ENCODE measurements around the gene MSN. TPM values are rescaled to one million over a fixed set of nuclear protein-coding genes. Genes with fewer than 3 reads are reported as not detected.
A peak's percentile ranks its signal among the peaks of the same experiment; 100 is the strongest.
"Not testable (repeated sequence)": the region's sequence is repeated elsewhere in the genome, so short reads cannot be mapped to it uniquely, and the experiment has no call there.

Gene MSN
- total RNA-seq, 3 donors from 2014 or later (not counting 1 experiment from before 2014, with no cell fraction given), result 866 to 1,028 (median 919) TPM

DNA sequence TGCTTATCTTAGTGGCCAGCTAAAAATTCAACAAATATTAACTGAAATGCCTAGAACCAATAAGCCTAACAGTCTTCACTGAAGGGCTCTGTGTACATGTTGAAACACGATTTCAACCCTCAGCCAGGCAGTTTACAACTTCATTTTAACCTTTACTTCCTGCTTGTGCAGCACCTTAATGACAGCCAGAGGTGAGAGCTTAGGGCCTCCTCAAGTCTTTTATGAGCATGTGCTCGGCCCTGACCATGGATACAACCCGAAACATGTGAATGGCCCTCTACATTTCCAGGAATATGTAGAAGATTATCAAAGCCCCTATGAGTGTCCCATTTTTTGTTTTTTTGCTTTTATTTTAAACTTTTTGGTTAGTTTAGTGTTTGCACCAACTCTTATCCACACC, 88.3 kb downstream of the MSN start:
- intact Hi-C loops (cut with micrococcal nuclease), result no loop called here
- H3K27ac Mint-ChIP-seq, result peak overlapping the region in 1 of 2 donors; percentile 53
- H3K4me3 Mint-ChIP-seq, result no peak overlapping the region
- Histone ChIP-seq H3K27me3 (ENCODE audit: control insufficient read depth, insufficient read depth, low read length) (no peaks in the 10 kb centered on the region), H3K27ac (ENCODE audit: low read length) (no peak overlapping the region), H3K36me3 (ENCODE audit: control insufficient read depth, insufficient read depth, low read length) (no peaks in the 10 kb centered on the region), H3K4me1 (ENCODE audit: control insufficient read depth, insufficient read depth, low read length) (peaks cover 20% of the 10 kb centered on the region), H3K4me3 (ENCODE audit: low read length) (no peak overlapping the region), H3K9me3 (ENCODE audit: control insufficient read depth, insufficient read depth, low read length) (no peaks in the 10 kb centered on the region)
- TF ChIP-seq, protein P1, sequence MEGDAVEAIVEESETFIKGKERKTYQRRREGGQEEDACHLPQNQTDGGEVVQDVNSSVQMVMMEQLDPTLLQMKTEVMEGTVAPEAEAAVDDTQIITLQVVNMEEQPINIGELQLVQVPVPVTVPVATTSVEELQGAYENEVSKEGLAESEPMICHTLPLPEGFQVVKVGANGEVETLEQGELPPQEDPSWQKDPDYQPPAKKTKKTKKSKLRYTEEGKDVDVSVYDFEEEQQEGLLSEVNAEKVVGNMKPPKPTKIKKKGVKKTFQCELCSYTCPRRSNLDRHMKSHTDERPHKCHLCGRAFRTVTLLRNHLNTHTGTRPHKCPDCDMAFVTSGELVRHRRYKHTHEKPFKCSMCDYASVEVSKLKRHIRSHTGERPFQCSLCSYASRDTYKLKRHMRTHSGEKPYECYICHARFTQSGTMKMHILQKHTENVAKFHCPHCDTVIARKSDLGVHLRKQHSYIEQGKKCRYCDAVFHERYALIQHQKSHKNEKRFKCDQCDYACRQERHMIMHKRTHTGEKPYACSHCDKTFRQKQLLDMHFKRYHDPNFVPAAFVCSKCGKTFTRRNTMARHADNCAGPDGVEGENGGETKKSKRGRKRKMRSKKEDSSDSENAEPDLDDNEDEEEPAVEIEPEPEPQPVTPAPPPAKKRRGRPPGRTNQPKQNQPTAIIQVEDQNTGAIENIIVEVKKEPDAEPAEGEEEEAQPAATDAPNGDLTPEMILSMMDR (IDR thresholded peaks at IDR 0.05), result no peak
- WGBS (ENCODE audit: insufficient coverage), result 46% methylated on average over 3 of the region's 3 CpGs
- peaks cover 32 to 50% of the 10 kb centered on the region in 2 donors for H3K4me1 Mint-ChIP-seq
- no peaks in the 10 kb centered on the region for H3K27me3 Mint-ChIP-seq (ENCODE audit: low read depth in 2 of 2)
- no peaks in the 10 kb centered on the region for H3K9me3 Mint-ChIP-seq
- DNase-seq (peak in 1 of 2 donors; percentile 28), ATAC-seq (peak in 2 of 3 donors; percentile 40 to 44)
- H3K36me3 Mint-ChIP-seq, result no peaks in the 10 kb centered on the region

DNA sequence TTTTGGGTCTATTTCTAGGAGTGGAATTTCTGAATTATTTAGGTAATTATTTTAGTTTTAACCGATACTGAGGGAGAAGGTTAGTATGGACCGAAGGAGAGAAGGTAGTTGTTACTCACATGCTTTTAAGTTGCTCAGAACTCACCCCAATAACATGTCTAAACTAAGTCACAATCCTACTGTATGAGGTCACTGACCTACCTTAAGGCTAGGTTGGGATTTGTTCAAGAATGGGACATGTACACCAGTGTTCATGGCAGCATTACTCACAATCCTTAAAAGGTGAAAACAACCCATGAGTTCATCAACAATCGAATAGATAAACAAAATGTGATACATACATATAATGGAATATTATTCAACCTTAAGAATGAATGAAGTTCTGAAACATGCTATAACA, 90.5 kb downstream of the MSN start:
- Histone ChIP-seq H3K4me3 (ENCODE audit: low read length) (no peak overlapping the region), H3K36me3 (ENCODE audit: control insufficient read depth, insufficient read depth, low read length) (no peaks in the 10 kb centered on the region), H3K9me3 (ENCODE audit: control insufficient read depth, insufficient read depth, low read length) (no peaks in the 10 kb centered on the region), H3K27me3 (ENCODE audit: control insufficient read depth, insufficient read depth, low read length) (no peaks in the 10 kb centered on the region), H3K4me1 (ENCODE audit: control insufficient read depth, insufficient read depth, low read length) (peaks cover 3% of the 10 kb centered on the region), H3K27ac (ENCODE audit: low read length) (no peak overlapping the region)
- TF ChIP-seq, protein P1 (IDR thresholded peaks at IDR 0.05), result no peak
- WGBS (ENCODE audit: insufficient coverage), result no CpG with 5 or more reads among the region's 3 CpGs
- intact Hi-C loops (cut with micrococcal nuclease), result no loop called here
- Mint-ChIP-seq H3K27ac (no peak overlapping the region), H3K9me3 (no peaks in the 10 kb centered on the region), H3K4me1 (peaks cover 22 to 44% of the 10 kb centered on the region in 2 donors), H3K4me3 (no peak overlapping the region), H3K27me3 (ENCODE audit: low read depth in 2 of 2) (no peaks in the 10 kb centered on the region), H3K36me3 (no peaks in the 10 kb centered on the region)
- DNase-seq (no peak), ATAC-seq (no peak)

DNA sequence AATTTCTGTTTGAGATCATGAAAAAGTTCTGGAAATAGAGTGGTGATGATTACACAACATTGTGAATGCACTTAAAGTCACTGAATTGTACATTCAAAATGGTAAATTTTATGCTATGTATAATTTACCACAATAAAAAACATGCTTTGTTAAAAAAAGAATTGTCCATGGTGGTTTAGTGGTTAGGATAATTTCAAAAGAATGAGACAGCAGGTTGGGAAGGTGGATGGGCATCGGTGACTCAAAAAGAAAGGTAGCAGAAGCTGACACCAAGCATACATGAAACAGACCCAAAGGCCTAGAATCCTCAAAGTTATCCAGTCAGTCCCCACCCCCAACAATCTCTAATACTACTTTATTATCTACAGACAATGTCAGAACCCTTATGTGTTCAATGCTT, 91.1 kb downstream of the MSN start:
- ATAC-seq (no peak), DNase-seq (no peak)
- TF ChIP-seq, protein P1 (IDR thresholded peaks at IDR 0.05), result no peak
- peaks cover 3% of the 10 kb centered on the region for H3K4me1 ChIP-seq (ENCODE audit: control insufficient read depth, insufficient read depth, low read length)
- H3K27me3 Mint-ChIP-seq (ENCODE audit: low read depth in 2 of 2), result no peaks in the 10 kb centered on the region
- no peaks in the 10 kb centered on the region for H3K27me3 ChIP-seq (ENCODE audit: control insufficient read depth, insufficient read depth, low read length)
- H3K27ac Mint-ChIP-seq, result no peak overlapping the region
- peaks cover 24 to 48% of the 10 kb centered on the region in 2 donors for H3K4me1 Mint-ChIP-seq
- no peak overlapping the region for H3K27ac ChIP-seq (ENCODE audit: low read length)
- intact Hi-C loops (cut with micrococcal nuclease), result no loop called here
- H3K9me3 Mint-ChIP-seq, result no peaks in the 10 kb centered on the region
- no peak overlapping the region for H3K4me3 ChIP-seq (ENCODE audit: low read length)
- no peak overlapping the region for H3K4me3 Mint-ChIP-seq
- no peaks in the 10 kb centered on the region for H3K36me3 ChIP-seq (ENCODE audit: control insufficient read depth, insufficient read depth, low read length)
- no peaks in the 10 kb centered on the region for H3K36me3 Mint-ChIP-seq
- no peaks in the 10 kb centered on the region for H3K9me3 ChIP-seq (ENCODE audit: control insufficient read depth, insufficient read depth, low read length)
- WGBS (ENCODE audit: insufficient coverage), result no CpG with 5 or more reads among the region's 1 CpG

DNA sequence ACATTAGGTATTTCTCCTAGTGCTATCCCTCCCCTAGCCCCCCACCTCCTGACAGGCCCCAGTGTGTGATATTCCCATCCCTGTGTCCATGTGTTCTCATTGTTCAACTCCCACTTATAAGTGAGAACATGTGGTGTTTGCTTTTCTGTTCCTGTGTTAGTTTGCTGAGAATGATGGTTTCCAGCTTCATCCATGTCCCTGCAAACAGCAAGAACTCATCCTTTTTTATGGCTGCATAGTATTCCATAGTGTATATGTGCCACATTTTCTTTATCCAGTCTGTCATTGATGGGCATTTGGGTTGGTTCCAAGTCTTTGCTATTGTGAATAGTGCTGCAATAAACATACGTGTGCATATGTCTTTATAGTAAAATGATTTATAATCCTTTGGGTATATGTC, 92.1 kb downstream of the MSN start:
- H3K4me1 ChIP-seq (ENCODE audit: control insufficient read depth, insufficient read depth, low read length); H3K27me3 ChIP-seq (ENCODE audit: control insufficient read depth, insufficient read depth, low read length); H3K4me3 ChIP-seq (ENCODE audit: low read length); H3K9me3 Mint-ChIP-seq; intact Hi-C loops (cut with micrococcal nuclease); ATAC-seq; H3K27me3 Mint-ChIP-seq (ENCODE audit: low read depth in 2 of 2); H3K4me3 Mint-ChIP-seq; H3K9me3 ChIP-seq (ENCODE audit: control insufficient read depth, insufficient read depth, low read length); H3K36me3 Mint-ChIP-seq; H3K36me3 ChIP-seq (ENCODE audit: control insufficient read depth, insufficient read depth, low read length); DNase-seq; H3K27ac ChIP-seq (ENCODE audit: low read length); H3K27ac Mint-ChIP-seq: not testable (repeated sequence)
- H3K4me1 Mint-ChIP-seq, result peaks cover 29 to 52% of the 10 kb centered on the region in 2 donors
- no CpG with 5 or more reads among the region's 1 CpG for WGBS (ENCODE audit: insufficient coverage)
